ENCODE data around the gene P2RY8. TPM values are rescaled to one million over a fixed set of nuclear protein-coding genes. Genes with fewer than 3 reads are reported as not detected.
"Not testable (repeated sequence)": the region's sequence is repeated elsewhere in the genome, so short reads cannot be mapped to it uniquely, and the experiment has no call there.

Gene P2RY8
- total RNA-seq, 4 donors from 2014 or later: 0.55 to 6.0 (median 3.0) TPM; not detected in 1

- H3K4me3 ChIP-seq: no peak overlapping the region
- TF ChIP-seq CTCF (IDR thresholded peaks at IDR 0.05): no peak
- no peak for TF ChIP-seq POLR2A (IDR thresholded peaks at IDR 0.05)
- TF ChIP-seq POLR2AphosphoS5 (IDR thresholded peaks at IDR 0.05): no peak
- no peak for TF ChIP-seq EP300 (IDR thresholded peaks at IDR 0.05; ENCODE audit: low read depth)
- no peak for DNase-seq
- intact Hi-C loops (cut with DNase I; ENCODE audit: low total_unique reads) (no loop called here), in situ Hi-C loops (cut with MboI; ENCODE audit: low pct_ligation_motif_present in 1 of 4, low pct_unique_long_range_greater_than_20kb in 1 of 4, low sequenced_read_pairs in 3 of 4) (no loop called here)
- no peaks in the 10 kb centered on the region for H3K4me1 ChIP-seq
- no peaks in the 10 kb centered on the region for H3K27me3 ChIP-seq
- H3K36me3 ChIP-seq: peaks cover 0 to 4% (median 0%) of the 10 kb centered on the region in 4 donors
- H3K27ac ChIP-seq: no peak overlapping the region
- no peaks in the 10 kb centered on the region for H3K9me3 ChIP-seq
- WGBS, 2 donors (ENCODE audit: low coverage in 1 of 2): 93% methylated on average over 17 of the region's 19 CpGs; no CpG with 5 or more reads in 1 of the 2 donors
Observed at GRCh38 chrX:1433646-1434357, 103.2 kb downstream of the P2RY8 start.

- no peak for TF ChIP-seq EP300 (IDR thresholded peaks at IDR 0.05; ENCODE audit: low read depth)
- TF ChIP-seq CTCF (IDR thresholded peaks at IDR 0.05): no peak
- no peak for TF ChIP-seq POLR2AphosphoS5 (IDR thresholded peaks at IDR 0.05)
- no peak for TF ChIP-seq POLR2A (IDR thresholded peaks at IDR 0.05)
- Histone ChIP-seq H3K27me3 (no peaks in the 10 kb centered on the region), H3K4me3 (no peak overlapping the region), H3K36me3 (peaks cover 0 to 3% (median 1%) of the 10 kb centered on the region in 4 donors), H3K4me1 (no peaks in the 10 kb centered on the region), H3K9me3 (no peaks in the 10 kb centered on the region), H3K27ac (no peak overlapping the region)
- intact Hi-C loops (cut with DNase I; ENCODE audit: low total_unique reads) (no loop called here), in situ Hi-C loops (cut with MboI; ENCODE audit: low pct_ligation_motif_present in 1 of 4, low pct_unique_long_range_greater_than_20kb in 1 of 4, low sequenced_read_pairs in 3 of 4) (no loop called here)
- 94% methylated on average over 10 of the region's 10 CpGs for WGBS, 2 donors (ENCODE audit: low coverage in 1 of 2)
- DNase-seq: no peak
Observed at GRCh38 chrX:1430451-1430850, 106.5 kb downstream of the P2RY8 start.

GRCh38 chrX:1427756-1428155, 109.2 kb downstream of the P2RY8 start:
- intact Hi-C loops (cut with DNase I; ENCODE audit: low total_unique reads): no loop called here

GRCh38 chrX:1426321-1426720, 110.7 kb downstream of the P2RY8 start:
- H3K4me3 ChIP-seq; DNase-seq; H3K4me1 ChIP-seq; H3K27ac ChIP-seq; H3K27me3 ChIP-seq; in situ Hi-C loops (cut with MboI; ENCODE audit: low pct_ligation_motif_present in 1 of 4, low pct_unique_long_range_greater_than_20kb in 1 of 4, low sequenced_read_pairs in 3 of 4); H3K9me3 ChIP-seq; intact Hi-C loops (cut with DNase I; ENCODE audit: low total_unique reads): not testable (repeated sequence)
- peaks cover 0 to 14% (median 3%) of the 10 kb centered on the region in 4 donors for H3K36me3 ChIP-seq
- WGBS, 2 donors (ENCODE audit: low coverage in 1 of 2): 89% methylated on average over 16 of the region's 16 CpGs; no CpG with 5 or more reads in 1 of the 2 donors

More at GRCh38 chrX:1427756-1428155, 109.2 kb downstream of the P2RY8 start:
- DNase-seq: no peak
- Histone ChIP-seq H3K36me3 (peaks cover 0 to 10% (median 3%) of the 10 kb centered on the region in 4 donors), H3K27me3 (no peaks in the 10 kb centered on the region), H3K27ac (no peak overlapping the region), H3K4me1 (no peaks in the 10 kb centered on the region), H3K9me3 (peaks cover under 1% of the 10 kb centered on the region in 2 donors), H3K4me3 (no peak overlapping the region)
- TF ChIP-seq POLR2AphosphoS5 (IDR thresholded peaks at IDR 0.05): no peak
- no peak for TF ChIP-seq POLR2A (IDR thresholded peaks at IDR 0.05)
- no peak for TF ChIP-seq EP300 (IDR thresholded peaks at IDR 0.05; ENCODE audit: low read depth)
- no peak for TF ChIP-seq CTCF (IDR thresholded peaks at IDR 0.05)
- in situ Hi-C loops (cut with MboI; ENCODE audit: low pct_ligation_motif_present in 1 of 4, low pct_unique_long_range_greater_than_20kb in 1 of 4, low sequenced_read_pairs in 3 of 4): no loop called here
- 92% methylated on average over 32 of the region's 32 CpGs; no CpG with 5 or more reads in 1 of the 2 donors for WGBS, 2 donors (ENCODE audit: low coverage in 1 of 2)
